Measurements from ENCODE around the gene POLDIP2. TPM values are rescaled to one million over a fixed set of nuclear protein-coding genes. Genes with fewer than 3 reads are reported as not detected.

POLDIP2 gene
- total and polyA plus RNA-seq, 9 of the 15 experiments (the other 6 are each of a cell fraction or from before 2014, with no cell fraction given): 22.0 to 137 (median 104) TPM

- no peak for TF ChIP-seq POLR3G (IDR thresholded peaks at IDR 0.05; ENCODE audit: extremely low read depth, insufficient read length, insufficient replicate concordance)
- TF ChIP-seq FOXM1 (IDR thresholded peaks at IDR 0.05; ENCODE audit: low read depth): no peak
- TF ChIP-seq FOXM1 (CRISPR knock-in tag; IDR thresholded peaks at IDR 0.05; ENCODE audit: low read depth): no peak
- peak; percentile 87 for TF ChIP-seq RFX1 (IDR thresholded peaks at IDR 0.05)
- no peak for TF ChIP-seq ZC3H8 (IDR thresholded peaks at IDR 0.05)
- no peak for TF ChIP-seq ZKSCAN3 (CRISPR knock-in tag; IDR thresholded peaks at IDR 0.05)
- TF ChIP-seq DDX20 (tag; IDR thresholded peaks at IDR 0.05; ENCODE audit: low read depth): no peak
- TF ChIP-seq ELK3 (CRISPR knock-in tag; IDR thresholded peaks at IDR 0.05): no peak
- no peak for TF ChIP-seq IFI16 (CRISPR knock-in tag; IDR thresholded peaks at IDR 0.05)
- peak; percentile 88 for TF ChIP-seq EP400 (IDR thresholded peaks at IDR 0.05)
- no peak for TF ChIP-seq PRPF4 (IDR thresholded peaks at IDR 0.05; ENCODE audit: insufficient read depth, low read depth, low read length, poor library complexity, severe bottlenecking)
- TF ChIP-seq HNRNPH1 (optimal IDR thresholded peaks at IDR 0.05; ENCODE audit: low read depth, low read length): no peak
- TF ChIP-seq HMGXB4 (CRISPR knock-in tag; IDR thresholded peaks at IDR 0.05): no peak
- TF ChIP-seq ZBTB5 (IDR thresholded peaks at IDR 0.05): no peak
- TF ChIP-seq DPF2 (IDR thresholded peaks at IDR 0.05): no peak; the same call in 1 of the 2 replicates
- peak; percentile 81 for TF ChIP-seq ETV1 (tag; conservative IDR thresholded peaks at IDR 0.05; ENCODE audit: low read depth)
- no peak for TF ChIP-seq KAT8 (IDR thresholded peaks at IDR 0.05; ENCODE audit: low read depth)
- TF ChIP-seq KLF10 (CRISPR knock-in tag; IDR thresholded peaks at IDR 0.05): no peak
- no peak for TF ChIP-seq CHAMP1 (IDR thresholded peaks at IDR 0.05)
- TF ChIP-seq SRSF7 (optimal IDR thresholded peaks at IDR 0.05; ENCODE audit: low read depth, low read length): no peak
- TF ChIP-seq HMGN3 (IDR thresholded peaks at IDR 0.05; ENCODE audit: borderline replicate concordance, extremely low read depth, insufficient read length, low read depth, low read length): peak; percentile 59
- 0 out of 2 replicates have a peak, but pooled peaks have one; percentile 33 for TF ChIP-seq MEF2A (IDR thresholded peaks at IDR 0.05; ENCODE audit: control insufficient read depth, low read depth, low read length)
Measured at GRCh38 chr17:28335201-28335958, 21.9 kb downstream of the POLDIP2 start, which contains the start of the genes IFT20 and TNFAIP1 (continued).

All from K562 (cell line).